Left ventricle myocardium superior (tissue), 1 donor: ENCODE data around the gene RHBDD3. TPM values are rescaled to one million over a fixed set of nuclear protein-coding genes. Genes with fewer than 3 reads are reported as not detected.
A peak's percentile ranks its signal among the peaks of the same experiment; 100 is the strongest.

ENCODE experiments used
- ATAC-seq: fragments of 200-7000 bp; cut with Tn5 transposase; one replicate; pipeline ENCODE4 v1.9.1; 2020; ENCODE audit warnings: mild to moderate bottlenecking, moderate library complexity
- DNase-seq: peaks from one replicate; pipeline ENCODE4 v3.0.0-alpha.2; 2020
- intact Hi-C: fragments of 100-400 bp; cut with micrococcal nuclease; formaldehyde crosslinking; loops from one replicate; pipeline ENCODE4 v1.11.0; 2022
- total RNA-seq: library from RNA; stranded (reverse); fragmentation: NEBNext Ultra II Directional; extraction: Animal tissue kit (Norgen Biotek cat#: 25700); gene quantifications from one replicate; pipeline ENCODE4 v1.2.1, GENCODE V29; 2021
- donor health status: DM: no; HTN: yes; CAD: no; lungs with severe emphysema.

RHBDD3 gene
- total RNA-seq, 1 donor from 2014 or later, result 16.6 TPM

DNA sequence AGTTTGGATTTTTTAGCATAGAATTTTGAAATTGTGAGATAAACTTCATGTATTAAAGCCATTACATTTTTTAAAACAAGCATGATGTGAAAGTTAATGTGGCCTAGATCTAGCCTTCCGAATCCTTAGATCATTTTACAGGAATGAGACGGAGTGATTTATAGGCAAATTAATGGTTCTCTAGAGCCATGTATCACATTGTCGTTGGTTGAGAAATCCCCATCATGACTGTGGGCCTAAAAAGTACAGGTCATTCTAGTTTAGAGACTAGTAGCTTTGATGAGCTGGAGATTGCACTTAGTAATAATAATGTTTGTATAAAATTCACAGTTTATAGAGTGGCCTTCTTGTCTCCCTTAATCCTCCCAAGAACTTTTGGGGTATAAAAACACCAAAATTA, 7.4 kb upstream of the RHBDD3 start:
- no peak for ATAC-seq
- intact Hi-C loops, result no loop called here
- no peak for DNase-seq

GRCh38 chr22:29272624-29273023, 4.8 kb upstream of the RHBDD3 start:
- intact Hi-C loops, result no loop called here
- DNase-seq (no peak), ATAC-seq (no peak)

DNA sequence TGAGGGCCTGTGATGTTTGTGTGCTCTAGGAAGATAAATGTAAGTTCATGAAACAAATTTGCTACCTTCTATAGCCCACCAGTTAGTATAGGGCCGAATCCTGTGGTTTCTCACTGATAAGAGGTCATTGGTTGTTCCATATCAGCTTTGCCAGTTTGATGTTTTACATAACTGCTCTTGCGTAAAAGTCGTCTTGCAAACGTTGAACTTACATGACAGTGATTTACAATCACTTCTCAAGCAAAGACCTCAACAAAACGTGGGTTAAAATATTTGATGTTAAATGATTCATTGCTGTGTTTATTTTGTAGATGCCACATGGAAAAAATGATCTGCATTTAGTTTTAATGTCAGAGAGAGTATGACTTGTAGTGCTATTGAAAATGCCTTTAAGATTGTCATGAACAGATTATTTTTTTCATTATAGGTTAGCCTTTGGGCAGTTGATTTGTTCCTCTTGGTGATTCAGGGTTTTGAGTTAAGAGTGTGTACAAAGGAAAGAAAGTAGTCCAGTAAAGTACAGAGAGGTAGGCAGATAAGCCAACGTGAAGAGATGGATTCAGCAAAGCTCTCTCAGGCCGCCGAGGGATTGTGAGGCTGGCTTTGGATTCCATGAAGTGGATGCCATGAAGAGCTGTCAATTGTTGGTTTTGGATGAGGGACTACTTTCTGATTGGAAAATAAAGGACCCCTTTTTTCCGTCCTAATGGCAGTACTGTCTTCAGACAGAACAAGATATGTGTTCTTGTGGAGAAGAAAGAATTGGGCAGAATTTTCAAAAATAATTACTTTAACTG, 2.9 kb upstream of the RHBDD3 start:
- ATAC-seq (no peak), DNase-seq (no peak)
- intact Hi-C loops, result no loop called here

DNA sequence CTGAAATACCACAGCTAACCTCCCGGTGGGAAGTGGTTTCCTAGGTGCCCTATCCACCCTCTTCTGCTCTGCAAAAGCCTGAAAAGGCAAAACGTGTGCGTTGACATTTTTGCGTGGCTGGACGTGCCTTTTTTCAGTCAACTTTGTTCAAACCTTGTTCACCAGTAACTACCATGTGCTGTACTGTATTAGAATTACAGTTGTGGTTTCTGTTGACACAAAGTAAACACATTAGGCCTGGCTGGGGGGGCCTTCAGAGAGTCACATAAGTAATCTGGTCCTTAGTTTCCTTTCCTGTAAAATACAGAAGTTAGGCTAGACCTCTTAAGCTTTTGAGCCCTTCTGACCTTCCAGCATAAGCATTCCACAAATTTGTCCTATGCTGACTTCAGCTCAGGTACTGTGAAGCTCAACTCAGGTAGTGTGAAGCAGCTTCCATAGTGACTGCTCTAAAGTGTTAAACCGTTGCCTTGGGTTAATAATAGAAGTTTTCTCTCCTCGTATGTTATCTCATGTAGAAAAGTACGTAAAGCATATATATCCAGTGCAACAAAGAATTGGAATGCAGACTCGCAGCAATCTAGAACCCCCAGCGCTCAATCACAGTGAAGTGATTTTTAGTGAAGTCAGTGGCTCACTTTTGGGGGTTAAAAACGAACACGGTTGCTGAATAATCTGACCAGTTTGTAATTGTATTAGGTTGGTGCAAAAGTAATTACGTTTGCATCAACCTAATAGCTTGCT, 2.1 kb upstream of the RHBDD3 start:
- no peak for DNase-seq
- intact Hi-C loops, result no loop called here
- ATAC-seq, result no peak

- no peak for DNase-seq
- intact Hi-C loops, result no loop called here
- ATAC-seq, result no peak
Measured at GRCh38 chr22:29269230-29269604, 1.4 kb upstream of the RHBDD3 start.

- peak; percentile 76 for ATAC-seq
- intact Hi-C loops, result no loop called here
Measured at GRCh38 chr22:29268511-29269229, 889 bp upstream of the RHBDD3 start.

GRCh38 chr22:29267462-29267857, 321 bp downstream of the RHBDD3 start:
- ATAC-seq (no peak), DNase-seq (no peak)
- intact Hi-C loops, result no loop called here

More at GRCh38 chr22:29268511-29269229, 889 bp upstream of the RHBDD3 start:
- peak; percentile 86 for DNase-seq

DNA sequence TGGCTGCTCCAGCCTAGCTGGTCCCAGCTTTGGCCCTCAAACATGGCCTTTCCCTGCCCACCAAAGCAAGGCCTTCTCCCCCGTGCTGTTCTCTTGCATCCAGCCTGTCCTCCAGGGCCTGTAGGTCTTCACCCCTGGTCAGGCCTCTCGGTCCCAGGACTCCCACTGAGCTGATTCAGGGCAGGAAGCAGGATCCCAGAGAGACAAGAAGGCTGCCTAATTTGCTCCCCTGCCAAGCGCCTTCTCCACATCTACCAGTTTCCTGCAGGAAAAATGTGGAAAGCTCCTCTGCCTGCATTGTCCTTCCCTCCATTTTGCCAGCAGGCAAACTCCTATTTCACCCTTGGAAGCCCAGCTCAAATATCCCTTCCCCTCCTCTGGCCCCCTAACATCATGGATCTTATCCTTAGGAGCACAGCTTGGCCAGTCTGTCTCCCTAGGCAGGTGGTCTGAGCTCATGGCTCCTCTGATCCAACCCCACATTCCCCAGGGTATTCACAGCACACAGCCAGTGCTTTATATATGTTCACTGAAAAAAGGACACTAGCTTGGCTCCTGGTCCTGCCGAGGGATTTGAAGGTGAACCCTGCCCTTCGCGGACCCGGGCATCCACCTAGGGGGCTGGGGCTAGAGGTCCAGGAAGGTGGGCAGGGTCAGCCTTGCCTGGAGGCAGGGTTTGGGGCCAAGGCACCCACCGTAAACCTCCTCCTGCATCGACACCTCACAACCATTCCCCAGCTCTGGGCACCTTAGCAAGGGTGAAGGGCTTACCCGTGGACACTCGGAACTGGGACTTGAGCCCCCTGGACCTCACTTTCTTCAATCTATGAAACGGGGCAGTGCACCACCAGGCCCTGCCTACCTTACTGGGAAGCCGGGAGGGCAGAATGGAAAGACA, 968 bp downstream of the RHBDD3 start:
- DNase-seq (no peak), ATAC-seq (no peak)
- intact Hi-C loops, result no loop called here

GRCh38 chr22:29265929-29266328, 1.9 kb downstream of the RHBDD3 start:
- intact Hi-C loops, result no loop called here
- ATAC-seq, result no peak
- no peak for DNase-seq

DNA sequence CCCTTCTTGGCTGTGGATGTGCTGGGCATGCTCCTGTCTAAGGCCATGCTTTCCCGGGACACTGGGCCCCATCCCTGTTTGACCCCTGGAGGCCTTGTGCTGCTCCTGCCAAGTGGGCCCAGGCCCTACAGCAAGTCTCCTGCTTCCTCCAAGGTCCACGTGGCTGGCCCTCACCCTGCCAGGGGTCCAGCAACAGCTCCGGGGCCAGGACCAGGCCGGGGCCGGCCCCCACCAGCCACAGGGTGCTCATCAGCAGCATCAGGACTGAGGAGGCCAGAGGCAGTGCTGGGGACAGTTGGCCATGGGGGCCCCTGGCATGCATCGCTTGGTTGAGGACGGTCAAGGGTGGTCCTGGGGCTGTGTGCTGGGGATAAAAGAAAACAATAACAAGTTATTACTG, 2.5 kb downstream of the RHBDD3 start:
- intact Hi-C loops, result no loop called here

DNA sequence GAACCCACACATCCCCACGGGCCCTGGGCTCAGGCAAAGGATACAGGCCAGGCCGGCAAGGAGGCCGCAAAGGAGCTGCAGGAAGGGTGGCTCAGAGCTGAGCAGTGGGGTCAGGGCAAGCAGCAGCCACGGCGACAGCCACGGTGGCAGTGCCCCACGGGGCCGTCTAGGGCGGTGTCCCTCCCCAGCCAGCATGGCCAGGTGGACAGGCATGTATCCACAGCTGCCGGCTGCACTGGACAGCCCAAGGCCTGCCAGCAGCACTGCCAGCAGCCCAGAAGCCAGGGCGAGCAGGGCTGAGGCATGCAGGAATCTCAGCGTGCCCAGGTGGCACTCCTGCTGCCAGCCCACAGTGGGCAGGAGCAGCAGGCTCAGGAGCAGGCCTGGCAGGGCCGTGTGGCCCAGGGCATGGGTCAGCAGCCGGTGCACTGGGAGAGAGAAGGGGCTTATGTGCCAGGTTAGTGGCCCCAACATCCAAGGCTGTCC, 3.9 kb downstream of the RHBDD3 start:
- ATAC-seq, result no peak
- DNase-seq, result no peak
- intact Hi-C loops, result no loop called here

More for the DNA sequence above, 2.5 kb downstream of the RHBDD3 start:
- no peak for DNase-seq
- ATAC-seq, result no peak

DNA sequence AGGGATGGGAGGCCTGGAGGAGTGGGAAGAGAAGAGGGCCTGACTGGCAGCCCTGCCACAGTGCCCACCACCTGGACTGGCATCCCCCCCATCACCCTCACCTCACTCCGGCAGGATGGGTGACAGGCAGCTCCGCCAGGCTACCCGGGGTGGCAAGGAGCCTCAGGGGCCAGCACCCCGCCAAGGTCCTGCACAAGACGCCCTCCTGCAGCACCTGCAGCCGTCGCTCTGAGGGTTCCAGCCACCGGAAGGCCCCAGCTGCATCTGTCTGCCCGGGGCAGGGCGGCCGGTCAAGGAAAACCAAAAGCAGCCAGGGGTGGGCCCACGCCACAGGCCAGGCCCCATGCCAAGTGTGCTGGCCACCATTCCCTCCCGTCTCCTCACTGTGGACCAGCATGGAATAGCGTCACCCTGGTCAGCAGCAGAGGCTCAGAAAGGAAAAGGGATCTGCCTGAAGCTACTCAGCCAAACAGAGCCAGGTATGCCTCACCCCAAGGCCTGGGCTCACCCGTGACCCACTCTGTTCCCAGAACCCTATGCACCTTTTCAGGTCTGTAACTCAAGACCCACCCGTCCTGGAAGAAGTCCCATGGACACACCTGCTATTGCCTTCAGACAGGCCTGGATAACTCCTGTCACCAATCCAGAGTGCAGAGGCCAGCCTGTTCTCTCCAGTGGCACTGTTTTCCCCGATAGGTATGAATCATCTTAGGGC, 7.0 kb downstream of the RHBDD3 start:
- intact Hi-C loops, result no loop called here
- DNase-seq (no peak), ATAC-seq (no peak)

DNA sequence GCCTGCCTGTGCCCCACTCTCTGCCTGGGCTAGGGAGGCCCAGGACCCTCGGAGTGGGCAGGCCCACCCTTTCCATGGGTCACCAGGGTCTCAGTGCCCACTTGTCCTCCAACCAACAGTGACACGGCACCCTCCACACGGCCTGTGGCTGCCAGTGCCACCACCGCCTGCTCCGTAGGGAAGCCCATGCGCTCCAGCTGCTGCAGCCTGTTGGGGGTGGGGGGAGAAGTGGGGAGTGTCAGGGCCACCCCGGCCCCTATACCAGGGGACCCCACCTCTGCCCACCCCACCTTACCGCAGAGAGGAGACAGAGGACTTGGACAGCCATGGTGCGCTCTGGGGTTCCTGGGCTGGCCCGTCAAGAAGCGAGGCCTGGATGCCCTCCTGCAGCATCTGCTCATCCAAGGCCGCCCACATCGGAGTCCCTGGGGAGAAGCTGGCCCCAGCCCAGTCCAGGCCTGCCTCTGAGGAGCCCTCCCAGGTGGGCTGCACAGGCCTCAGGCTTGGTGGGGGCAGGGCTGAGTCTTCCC, 7.7 kb downstream of the RHBDD3 start:
- DNase-seq (no peak), ATAC-seq (no peak)
- intact Hi-C loops, result no loop called here

DNA sequence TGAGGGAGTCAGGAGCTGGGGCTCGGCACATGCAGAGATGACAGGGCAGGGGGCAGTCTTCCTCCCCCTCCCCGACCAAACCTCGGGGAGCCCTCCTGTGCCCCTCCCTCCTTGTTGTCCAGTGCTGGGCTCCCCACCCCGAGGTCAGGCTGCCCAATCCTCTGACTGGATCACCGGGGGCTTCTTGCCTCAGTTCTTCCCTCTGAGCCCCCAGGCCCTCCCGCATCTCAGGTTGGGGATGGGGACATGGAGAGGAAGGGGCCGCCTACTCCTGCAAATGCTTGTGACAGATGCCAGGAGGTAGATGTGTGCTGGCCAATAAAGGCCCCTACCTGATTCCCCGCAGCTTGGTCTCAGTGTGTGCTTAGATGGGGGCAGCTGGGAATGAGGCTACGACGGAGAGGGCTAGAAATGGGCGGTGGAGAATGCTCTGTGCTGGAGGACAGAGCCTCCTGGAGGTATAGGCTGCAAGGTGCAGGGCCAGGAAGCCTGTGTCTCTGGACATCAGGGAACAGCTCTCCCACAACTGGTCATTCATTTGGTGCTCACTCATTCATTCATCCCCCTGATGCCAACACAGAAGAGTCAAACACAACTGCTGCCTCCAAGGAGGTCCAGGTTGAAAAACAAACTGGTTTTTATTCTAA, 8.4 kb downstream of the RHBDD3 start:
- intact Hi-C loops, result no loop called here
- DNase-seq, result no peak

GRCh38 chr22:29258407-29259252, 9.2 kb downstream of the RHBDD3 start:
- no peak for ATAC-seq
- intact Hi-C loops, result no loop called here

More for the DNA sequence above, 8.4 kb downstream of the RHBDD3 start:
- no peak for ATAC-seq

DNA sequence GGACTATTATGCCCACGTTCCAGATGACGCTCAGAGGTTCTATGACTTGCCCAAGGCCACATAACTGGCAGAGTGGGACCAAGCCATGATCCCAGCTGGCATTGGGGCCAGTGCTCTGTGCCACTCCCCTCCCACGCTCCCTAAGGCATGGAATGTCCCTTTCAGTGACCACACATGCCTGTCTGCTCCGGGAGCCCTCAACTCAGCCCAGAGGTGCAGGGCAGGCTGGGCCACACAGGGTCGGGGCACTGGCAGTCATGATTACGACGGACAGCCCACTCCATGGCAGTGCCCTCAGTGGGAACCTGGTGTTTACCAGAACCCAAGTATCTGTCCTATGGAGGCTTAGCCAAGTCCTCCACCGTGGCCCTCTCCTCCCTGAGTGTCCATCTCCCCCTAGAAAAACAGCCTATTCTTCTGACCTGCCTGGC, 10.0 kb downstream of the RHBDD3 start:
- ATAC-seq (no peak), DNase-seq (no peak)
- intact Hi-C loops, result no loop called here

More at GRCh38 chr22:29258407-29259252, 9.2 kb downstream of the RHBDD3 start:
- DNase-seq, result no peak
